Measurements from ENCODE around the gene SLAMF9.

GRCh38 chr1:159949981-159950381 is 4.1 kb downstream of the SLAMF9 start:
- TF ChIP-seq, protein P1, sequence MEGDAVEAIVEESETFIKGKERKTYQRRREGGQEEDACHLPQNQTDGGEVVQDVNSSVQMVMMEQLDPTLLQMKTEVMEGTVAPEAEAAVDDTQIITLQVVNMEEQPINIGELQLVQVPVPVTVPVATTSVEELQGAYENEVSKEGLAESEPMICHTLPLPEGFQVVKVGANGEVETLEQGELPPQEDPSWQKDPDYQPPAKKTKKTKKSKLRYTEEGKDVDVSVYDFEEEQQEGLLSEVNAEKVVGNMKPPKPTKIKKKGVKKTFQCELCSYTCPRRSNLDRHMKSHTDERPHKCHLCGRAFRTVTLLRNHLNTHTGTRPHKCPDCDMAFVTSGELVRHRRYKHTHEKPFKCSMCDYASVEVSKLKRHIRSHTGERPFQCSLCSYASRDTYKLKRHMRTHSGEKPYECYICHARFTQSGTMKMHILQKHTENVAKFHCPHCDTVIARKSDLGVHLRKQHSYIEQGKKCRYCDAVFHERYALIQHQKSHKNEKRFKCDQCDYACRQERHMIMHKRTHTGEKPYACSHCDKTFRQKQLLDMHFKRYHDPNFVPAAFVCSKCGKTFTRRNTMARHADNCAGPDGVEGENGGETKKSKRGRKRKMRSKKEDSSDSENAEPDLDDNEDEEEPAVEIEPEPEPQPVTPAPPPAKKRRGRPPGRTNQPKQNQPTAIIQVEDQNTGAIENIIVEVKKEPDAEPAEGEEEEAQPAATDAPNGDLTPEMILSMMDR (IDR thresholded peaks at IDR 0.05; ENCODE audit: low read depth, low read length), result no peak
- TF ChIP-seq POLR2A (IDR thresholded peaks at IDR 0.05; ENCODE audit: extremely low read depth, insufficient read length), result no peak
- TF ChIP-seq, protein P2, sequence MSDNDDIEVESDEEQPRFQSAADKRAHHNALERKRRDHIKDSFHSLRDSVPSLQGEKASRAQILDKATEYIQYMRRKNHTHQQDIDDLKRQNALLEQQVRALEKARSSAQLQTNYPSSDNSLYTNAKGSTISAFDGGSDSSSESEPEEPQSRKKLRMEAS (IDR thresholded peaks at IDR 0.05; ENCODE audit: low read depth, low read length), result no peak
- TF ChIP-seq MYC (IDR thresholded peaks at IDR 0.05; ENCODE audit: low read depth, low read length), result no peak
